Stimulated activated CD4-positive, alpha-beta T cell treated with anti-CD3 and anti-CD28 coated beads, TNF-alpha, amount 100 ng/mL, for 4 hours (primary cell): ENCODE data around the gene MRPL17.

Source experiments
- DNase-seq, 3 experiments: peaks; one replicate each; pipeline ENCODE4 v3.0.0-alpha.2; 2020; ENCODE audit warnings: low read depth in 3 of 3

MRPL17 gene

GRCh38 chr11:6682591-6682935, 577 bp downstream of the MRPL17 start:
- DNase-seq, result no peak

- no peak for DNase-seq
Measured at GRCh38 chr11:6681949-6682348, 1.2 kb downstream of the MRPL17 start.

- no peak for DNase-seq
Measured at GRCh38 chr11:6681505-6681904, 1.6 kb downstream of the MRPL17 start.

- DNase-seq, result no peak
Measured at GRCh38 chr11:6677018-6677417, 6.1 kb downstream of the MRPL17 start.

GRCh38 chr11:6674862-6675261, 8.3 kb downstream of the MRPL17 start:
- DNase-seq, result no peak

- no peak for DNase-seq
Measured at GRCh38 chr11:6674219-6674597, 8.9 kb downstream of the MRPL17 start.

- no peak for DNase-seq
Measured at GRCh38 chr11:6673523-6674218, 9.5 kb downstream of the MRPL17 start.

GRCh38 chr11:6671991-6672390, 11.1 kb downstream of the MRPL17 start:
- no peak for DNase-seq

GRCh38 chr11:6670202-6670830, 12.8 kb downstream of the MRPL17 start:
- no peak for DNase-seq

GRCh38 chr11:6667733-6668374, 15.3 kb downstream of the MRPL17 start:
- no peak for DNase-seq

- DNase-seq, result no peak
Measured at GRCh38 chr11:6666302-6667183, 16.6 kb downstream of the MRPL17 start.

GRCh38 chr11:6664551-6664950, 18.6 kb downstream of the MRPL17 start:
- DNase-seq, result no peak

GRCh38 chr11:6663794-6664469, 19.2 kb downstream of the MRPL17 start:
- DNase-seq, result no peak

GRCh38 chr11:6660712-6661111, 22.4 kb downstream of the MRPL17 start:
- DNase-seq, result no peak

GRCh38 chr11:6658647-6659046, 24.5 kb downstream of the MRPL17 start:
- DNase-seq, result no peak

GRCh38 chr11:6657346-6657745, 25.8 kb downstream of the MRPL17 start:
- DNase-seq, result no peak

- DNase-seq, result no peak
Measured at GRCh38 chr11:6656936-6657335, 26.2 kb downstream of the MRPL17 start.

GRCh38 chr11:6656584-6656915, 26.6 kb downstream of the MRPL17 start:
- DNase-seq, result no peak

GRCh38 chr11:6655790-6656583, 27.2 kb downstream of the MRPL17 start, which contains the start of gene DCHS1:
Gene DCHS1, minus strand, starts transcription at chr11:6655809. Its CDS starts 14,196 bp downstream, at chr11:6641613.
- DNase-seq, result no peak

GRCh38 chr11:6655020-6655789, 27.9 kb downstream of the MRPL17 start:
- DNase-seq, result no peak
